Neural crest cell (in vitro differentiated cells): ENCODE measurements around the gene GCHFR. TPM values are rescaled to one million over a fixed set of nuclear protein-coding genes. Genes with fewer than 3 reads are reported as not detected.

Experiments used
- DNase-seq: peaks from one replicate; pipeline ENCODE4 v3.0.0; 2021; ENCODE audit warnings: low read depth, mixed read lengths, low spot score
- H3K27ac Mint-ChIP-seq: one replicate; pipeline ENCODE4 v1.8.0; 2021; ENCODE audit warnings: mild to moderate bottlenecking, mixed read lengths; ENCODE audit not compliant: unreplicated experiment
- H3K27me3 Mint-ChIP-seq: 2 replicates; pipeline ENCODE4 v1.8.0; 2021; ENCODE audit warnings: low read depth, mild to moderate bottlenecking, mixed read lengths
- H3K36me3 Mint-ChIP-seq: 2 replicates; pipeline ENCODE4 v1.8.0; 2021; ENCODE audit warnings: low read depth, mild to moderate bottlenecking, mixed read lengths
- H3K4me1 Mint-ChIP-seq: 2 replicates; pipeline ENCODE4 v1.8.0; 2021; ENCODE audit warnings: mixed read lengths
- H3K4me3 Mint-ChIP-seq: one replicate; pipeline ENCODE4 v1.8.0; 2021; ENCODE audit warnings: mild to moderate bottlenecking, mixed read lengths
- H3K9me3 Mint-ChIP-seq: 2 replicates; pipeline ENCODE4 v1.8.0; 2021; ENCODE audit warnings: mixed read lengths
- total RNA-seq: library from RNA; stranded (reverse); gene quantifications from 2 replicates; pipeline ENCODE4 v1.2.1, GENCODE V29; 2021
- TF ChIP-seq, protein P1 (sequence below): fragments of 200-600 bp; sonication (generic); conservative IDR thresholded peaks from 2 replicates; pipeline ENCODE4 v1.5.0; 2021; ENCODE audit warnings: antibody characterized with exemption, mild to moderate bottlenecking

GCHFR gene
- total RNA-seq, 1 donor from 2014 or later, result 9.1 TPM

DNA sequence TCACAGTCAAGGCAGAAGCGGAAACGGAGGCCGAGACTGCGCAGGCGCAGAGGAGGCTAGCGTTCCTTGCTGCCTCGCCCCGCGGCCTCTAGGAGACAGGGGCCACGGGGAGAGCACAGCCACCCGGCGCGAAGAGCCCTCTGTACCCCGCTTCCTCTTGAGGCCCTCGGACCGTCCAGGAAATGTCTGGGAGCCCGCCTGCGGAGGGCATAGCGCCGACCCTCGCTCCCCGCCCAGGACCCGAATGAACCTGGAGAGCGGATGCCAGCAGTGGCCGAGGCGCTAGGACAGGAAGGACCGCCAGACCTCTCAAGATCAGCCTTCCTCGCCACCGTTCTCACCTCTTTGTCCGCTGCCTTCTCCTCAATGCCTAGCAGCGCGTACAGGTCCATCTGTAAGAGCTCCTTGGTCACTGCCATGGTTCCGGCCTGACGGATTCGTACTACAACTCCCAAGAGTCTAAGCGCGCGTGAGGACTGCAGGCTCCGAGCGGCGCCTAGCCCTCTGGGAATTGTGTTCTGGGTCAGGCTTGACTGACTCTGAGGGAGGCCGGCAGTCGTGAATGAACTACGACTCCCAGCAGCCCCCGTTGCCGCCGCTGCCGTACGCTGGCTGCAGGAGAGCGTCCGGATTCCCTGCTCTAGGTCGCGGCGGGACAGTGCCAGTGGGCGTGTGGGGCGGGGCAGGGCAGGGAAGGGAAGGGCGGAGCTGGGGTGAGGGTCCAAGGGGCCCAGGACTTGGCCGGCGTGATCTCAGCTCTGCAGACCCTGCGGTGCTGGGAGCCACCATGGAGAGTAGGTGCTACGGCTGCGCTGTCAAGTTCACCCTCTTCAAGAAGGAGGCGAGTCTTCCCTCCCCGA is 43.4 kb downstream of the GCHFR start, which contains the start of the genes DNAJC17 and ZFYVE19:
Gene DNAJC17, minus strand, starts transcription at position 446 of the 860 bp plus-strand sequence. Its CDS starts 27 bp downstream, at position 419.
Gene ZFYVE19, plus strand, starts transcription at position 62 of the 860 bp plus-strand sequence. Its CDS starts 501 bp downstream, at position 563.
- peak; percentile 89 for DNase-seq
- Mint-ChIP-seq H3K27me3 (no peaks in the 10 kb centered on the region), H3K4me3 (peak within 1 kb of the TSS; percentile 93), H3K9me3 (no peaks in the 10 kb centered on the region), H3K4me1 (peaks cover 23% of the 10 kb centered on the region), H3K36me3 (no peaks in the 10 kb centered on the region), H3K27ac (peak within 1 kb of the TSS; percentile 97)
- TF ChIP-seq, protein P1, sequence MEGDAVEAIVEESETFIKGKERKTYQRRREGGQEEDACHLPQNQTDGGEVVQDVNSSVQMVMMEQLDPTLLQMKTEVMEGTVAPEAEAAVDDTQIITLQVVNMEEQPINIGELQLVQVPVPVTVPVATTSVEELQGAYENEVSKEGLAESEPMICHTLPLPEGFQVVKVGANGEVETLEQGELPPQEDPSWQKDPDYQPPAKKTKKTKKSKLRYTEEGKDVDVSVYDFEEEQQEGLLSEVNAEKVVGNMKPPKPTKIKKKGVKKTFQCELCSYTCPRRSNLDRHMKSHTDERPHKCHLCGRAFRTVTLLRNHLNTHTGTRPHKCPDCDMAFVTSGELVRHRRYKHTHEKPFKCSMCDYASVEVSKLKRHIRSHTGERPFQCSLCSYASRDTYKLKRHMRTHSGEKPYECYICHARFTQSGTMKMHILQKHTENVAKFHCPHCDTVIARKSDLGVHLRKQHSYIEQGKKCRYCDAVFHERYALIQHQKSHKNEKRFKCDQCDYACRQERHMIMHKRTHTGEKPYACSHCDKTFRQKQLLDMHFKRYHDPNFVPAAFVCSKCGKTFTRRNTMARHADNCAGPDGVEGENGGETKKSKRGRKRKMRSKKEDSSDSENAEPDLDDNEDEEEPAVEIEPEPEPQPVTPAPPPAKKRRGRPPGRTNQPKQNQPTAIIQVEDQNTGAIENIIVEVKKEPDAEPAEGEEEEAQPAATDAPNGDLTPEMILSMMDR, result peak; percentile 30

DNA sequence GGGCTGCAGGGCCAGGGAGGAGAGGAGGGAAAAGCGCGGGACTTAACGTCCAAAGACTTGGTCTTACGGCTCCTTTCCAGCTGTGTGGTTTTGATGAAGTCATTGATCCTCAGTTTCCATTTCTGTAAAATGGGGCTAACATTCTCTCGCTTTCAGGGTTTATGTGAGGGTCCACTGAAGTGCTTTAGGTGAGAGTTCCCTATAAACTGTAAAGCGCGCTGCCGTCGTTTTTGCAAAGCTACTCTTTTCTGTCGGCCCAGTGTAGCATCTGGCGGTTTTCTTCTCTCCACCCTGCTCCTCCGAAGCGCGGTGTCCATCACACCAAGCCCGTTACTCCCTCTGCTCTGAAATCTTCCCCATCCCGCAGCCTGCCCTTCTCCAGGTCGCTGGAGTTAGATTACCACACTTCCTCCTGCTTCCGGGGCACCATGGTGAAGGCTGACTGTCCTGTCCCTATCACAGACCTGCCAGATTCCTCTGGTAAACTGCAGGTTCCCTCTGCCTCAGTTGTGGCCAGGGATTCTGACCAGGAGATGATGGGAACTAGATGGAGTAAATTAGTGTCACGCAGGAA is 44.1 kb downstream of the GCHFR start:
- Mint-ChIP-seq H3K27ac (peak overlapping the region; percentile 68), H3K9me3 (no peaks in the 10 kb centered on the region)

DNA sequence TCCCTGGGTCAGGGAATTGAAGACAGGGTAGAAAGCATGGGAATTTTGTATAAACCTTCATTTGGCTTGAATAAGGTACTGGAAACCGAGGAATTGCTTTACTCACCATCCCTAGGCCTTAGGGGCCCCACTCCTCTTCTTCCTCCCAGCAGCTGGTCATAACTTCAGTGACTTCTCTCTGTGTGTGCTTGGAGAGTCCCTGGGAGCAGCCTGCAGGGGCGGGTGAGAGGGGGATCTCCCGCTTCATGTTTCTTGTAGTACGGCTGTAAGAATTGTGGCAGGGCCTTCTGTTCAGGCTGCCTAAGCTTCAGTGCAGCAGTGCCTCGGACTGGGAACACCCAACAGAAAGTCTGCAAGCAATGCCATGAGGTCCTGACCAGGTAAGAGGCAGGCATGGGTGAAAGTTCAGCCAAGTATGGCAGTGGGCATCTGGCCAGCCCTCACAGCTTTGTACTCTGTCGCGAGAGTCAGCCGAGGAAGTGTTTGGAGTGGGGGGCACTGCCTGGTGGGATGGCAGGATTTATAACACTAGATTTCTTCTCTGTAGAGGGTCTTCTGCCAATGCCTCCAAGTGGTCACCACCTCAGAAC is 45.1 kb downstream of the GCHFR start:
- H3K27me3 Mint-ChIP-seq, result no peaks in the 10 kb centered on the region
- H3K36me3 Mint-ChIP-seq, result no peaks in the 10 kb centered on the region
- H3K4me3 Mint-ChIP-seq, result peak overlapping the region; percentile 93
- H3K27ac Mint-ChIP-seq, result no peak overlapping the region
- H3K4me1 Mint-ChIP-seq, result peaks cover 23% of the 10 kb centered on the region
- H3K9me3 Mint-ChIP-seq, result no peaks in the 10 kb centered on the region
- DNase-seq, result no peak
- TF ChIP-seq, protein P1, result no peak

More for the DNA sequence above, 44.1 kb downstream of the GCHFR start:
- DNase-seq, result no peak
- TF ChIP-seq, protein P1, result no peak
- peaks cover 23% of the 10 kb centered on the region for H3K4me1 Mint-ChIP-seq
- peak overlapping the region; percentile 93 for H3K4me3 Mint-ChIP-seq
- H3K36me3 Mint-ChIP-seq, result no peaks in the 10 kb centered on the region
- no peaks in the 10 kb centered on the region for H3K27me3 Mint-ChIP-seq

DNA sequence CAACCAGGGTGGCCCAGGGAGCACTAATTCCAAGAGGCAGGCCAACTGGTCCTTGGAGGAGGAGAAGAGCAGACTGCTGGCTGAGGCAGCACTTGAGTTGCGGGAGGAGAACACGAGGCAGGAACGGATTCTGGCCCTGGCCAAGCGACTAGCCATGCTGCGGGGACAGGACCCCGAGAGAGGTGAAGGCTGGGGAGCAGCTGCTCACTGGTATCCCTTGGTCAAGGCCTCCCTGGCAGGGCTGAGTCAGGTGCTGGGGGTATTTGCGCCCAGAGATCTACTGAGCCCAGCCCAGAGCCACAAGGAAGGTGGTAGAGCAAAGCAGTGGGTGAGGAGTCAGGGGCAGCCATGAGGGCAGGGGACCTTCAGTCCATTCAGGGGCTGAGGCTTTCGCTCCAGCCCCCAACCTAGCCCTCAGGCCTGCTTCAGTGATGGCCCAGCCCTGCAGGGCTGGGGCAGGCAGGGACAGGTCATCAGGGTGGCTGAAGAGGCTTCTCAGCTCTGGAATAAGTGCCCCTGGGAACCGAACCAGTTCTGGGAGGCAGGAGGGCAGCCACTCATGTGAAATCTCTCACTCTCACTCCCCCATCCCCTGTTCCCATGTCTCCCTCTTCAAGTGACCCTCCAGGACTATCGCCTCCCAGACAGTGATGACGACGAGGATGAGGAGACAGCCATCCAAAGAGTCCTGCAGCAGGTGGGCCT is 49.0 kb downstream of the GCHFR start:
- H3K9me3 Mint-ChIP-seq, result no peaks in the 10 kb centered on the region
- H3K36me3 Mint-ChIP-seq, result no peaks in the 10 kb centered on the region
- H3K27me3 Mint-ChIP-seq, result no peaks in the 10 kb centered on the region
- no peak overlapping the region for H3K4me3 Mint-ChIP-seq
- H3K27ac Mint-ChIP-seq, result peak overlapping the region; percentile 71
- H3K4me1 Mint-ChIP-seq, result peaks cover 9% of the 10 kb centered on the region
- TF ChIP-seq, protein P1, result no peak
- DNase-seq, result no peak
